OCI-LY1 (cell line): ENCODE results near the gene MEGF6.

Source experiments
- CTCF ChIP-seq: fragments of 200-600 bp; sonication (generic), shearing (Covaris generic); IDR thresholded peaks from 2 replicates; pipeline ENCODE4 v1.5.1; 2017; ENCODE audit warnings: mild to moderate bottlenecking, antibody characterized with exemption, low read length, moderate library complexity, mixed read lengths
- EZH2 ChIP-seq: fragments of 200-600 bp; sonication (generic), shearing (Covaris generic); IDR thresholded peaks from 2 replicates; pipeline ENCODE4 v1.8.0; 2017; ENCODE audit warnings: borderline replicate concordance, mixed run types, mild to moderate bottlenecking, antibody characterized with exemption, low read length, moderate library complexity, mixed read lengths

- TF ChIP-seq EZH2 (no peak), CTCF (no peak)
These were observed 167.0 kb downstream of the MEGF6 start for GRCh38 chr1:3444298-3444697.
